HEK293 (cell line): ENCODE data around the gene IGF2R.

Experiments used
- CTCF ChIA-PET: fragments of 350-600 bp; formaldehyde crosslinking; extraction: SDS; loops from one replicate; lab custom pipeline; 2021; ENCODE audit warnings: antibody characterized with exemption; lab: Yijun Ruan, JAX
- POLR2A ChIA-PET: fragments of 300-600 bp; formaldehyde crosslinking; extraction: SDS; loops from one replicate; lab custom pipeline; 2020; ENCODE audit warnings: antibody characterized with exemption, inconsistent platforms; lab: Yijun Ruan, JAX
- H3K27ac ChIP-seq: fragments of 200-500 bp; sonication (Bioruptor generic); 2 replicates; pipeline ENCODE4 v1.5.1; 2014; ENCODE audit warnings: low read depth, low read length, control low read depth, inconsistent platforms; ENCODE audit errors: extremely low read depth
- H3K36me3 ChIP-seq, 2 experiments: fragments of 200-500 bp in 1 of 2; sonication (Bioruptor generic) in 1 of 2; 1 replicate in 1 of 2; 2 replicates in 1 of 2; pipeline ENCODE4 v1.5.1; 2014 to 2017; ENCODE audit warnings: inconsistent platforms in 2 of 2, low read length in 2 of 2; ENCODE audit not compliant: control insufficient read depth in 2 of 2, insufficient read depth in 1 of 2
- H3K4me1 ChIP-seq: fragments of 200-500 bp; sonication (Bioruptor generic); 2 replicates; pipeline ENCODE4 v1.5.1; 2014; ENCODE audit warnings: mild to moderate bottlenecking, low read length, inconsistent platforms; ENCODE audit not compliant: control insufficient read depth, insufficient read depth
- H3K4me3 ChIP-seq: 2 replicates; pipeline ENCODE4 v1.5.1; 2011; ENCODE audit warnings: low read depth, mild to moderate bottlenecking, control low read depth, low read length, moderate library complexity
- H3K9me3 ChIP-seq: fragments of 200-500 bp; sonication (Bioruptor generic); 2 replicates; pipeline ENCODE4 v1.5.1; 2014; ENCODE audit warnings: low read depth, low read length, inconsistent platforms; ENCODE audit not compliant: control insufficient read depth, insufficient read depth
- BCL11B ChIP-seq: fragments of 450-650 bp; formaldehyde crosslinking; IDR thresholded peaks from 2 replicates; pipeline ENCODE4 v1.5.1; 2016; ENCODE audit warnings: low read depth, missing biosample characterization, missing genetic modification characterization
- EGR2 ChIP-seq: fragments of 450-650 bp; formaldehyde crosslinking; IDR thresholded peaks from 2 replicates; pipeline ENCODE4 v1.5.1; 2016; ENCODE audit warnings: low read depth, missing biosample characterization, missing genetic modification characterization
- HOXA7 ChIP-seq: sonication (generic); formaldehyde crosslinking; IDR thresholded peaks from 2 replicates; pipeline ENCODE4 v1.8.1; 2022; ENCODE audit warnings: missing genetic modification reagents, borderline replicate concordance
- ZBTB21 ChIP-seq: fragments of 450-650 bp; formaldehyde crosslinking; IDR thresholded peaks from 2 replicates; pipeline ENCODE4 v1.5.1; 2017; ENCODE audit warnings: missing biosample characterization, missing genetic modification characterization
- ZIC2 ChIP-seq: fragments of 450-650 bp; formaldehyde crosslinking; IDR thresholded peaks from 2 replicates; pipeline ENCODE4 v1.5.1; 2016; ENCODE audit warnings: missing biosample characterization, missing genetic modification characterization
- ZNF10 ChIP-seq: fragments of 450-650 bp; formaldehyde crosslinking; IDR thresholded peaks from 2 replicates; pipeline ENCODE4 v1.5.1; 2017; ENCODE audit warnings: missing biosample characterization, missing genetic modification characterization
- ZNF366 ChIP-seq: fragments of 450-650 bp; formaldehyde crosslinking; conservative IDR thresholded peaks from 2 replicates; pipeline ENCODE4 v1.5.1; 2016; ENCODE audit warnings: missing biosample characterization, missing genetic modification characterization
- ZNF48 ChIP-seq: fragments of 450-650 bp; formaldehyde crosslinking; IDR thresholded peaks from 2 replicates; pipeline ENCODE4 v1.5.1; 2016; ENCODE audit warnings: missing biosample characterization, missing genetic modification characterization
- ZNF629 ChIP-seq: fragments of 450-650 bp; formaldehyde crosslinking; IDR thresholded peaks from 2 replicates; pipeline ENCODE4 v1.5.1; 2017; ENCODE audit warnings: missing biosample characterization, missing genetic modification characterization
- ZNF660 ChIP-seq: fragments of 450-650 bp; IDR thresholded peaks from 2 replicates; pipeline ENCODE4 v1.5.1; 2018; ENCODE audit warnings: missing biosample characterization, mild to moderate bottlenecking, missing genetic modification characterization
- ZNF664 ChIP-seq: fragments of 450-650 bp; formaldehyde crosslinking; IDR thresholded peaks from 2 replicates; pipeline ENCODE4 v1.5.1; 2016; ENCODE audit warnings: missing biosample characterization, missing genetic modification characterization
- ZNF837 ChIP-seq: fragments of 450-650 bp; formaldehyde crosslinking; IDR thresholded peaks from 2 replicates; pipeline ENCODE4 v1.5.1; 2016; ENCODE audit warnings: missing biosample characterization, missing genetic modification characterization
- ZSCAN16 ChIP-seq: fragments of 450-650 bp; formaldehyde crosslinking; IDR thresholded peaks from 2 replicates; pipeline ENCODE4 v1.5.1; 2016; ENCODE audit warnings: missing biosample characterization, missing genetic modification characterization
- TF ChIP-seq, protein P1 (sequence below): fragments of 450-650 bp; formaldehyde crosslinking; optimal IDR thresholded peaks from 2 replicates; pipeline ENCODE3; 2016; ENCODE audit warnings: missing biosample characterization, mild to moderate bottlenecking, missing genetic modification characterization
- TF ChIP-seq, protein P2 (sequence below): fragments of 450-650 bp; formaldehyde crosslinking; IDR thresholded peaks from 2 replicates; pipeline ENCODE4 v1.5.1; 2016; ENCODE audit warnings: missing biosample characterization, missing genetic modification characterization, low read depth
- TF ChIP-seq, protein P3 (sequence below): fragments of 450-650 bp; formaldehyde crosslinking; IDR thresholded peaks from 2 replicates; pipeline ENCODE4 v1.5.1; 2016; ENCODE audit warnings: missing biosample characterization, missing genetic modification characterization
- TF ChIP-seq, protein P4 (sequence below): fragments of 450-650 bp; formaldehyde crosslinking; IDR thresholded peaks from 2 replicates; pipeline ENCODE4 v1.5.1; 2016; ENCODE audit warnings: missing biosample characterization, missing genetic modification characterization
- TF ChIP-seq, protein P5 (sequence below): fragments of 450-650 bp; formaldehyde crosslinking; IDR thresholded peaks from 2 replicates; pipeline ENCODE4 v1.5.1; 2017; ENCODE audit warnings: missing biosample characterization, missing genetic modification characterization
- TF ChIP-seq, protein P6 (sequence below): fragments of 450-650 bp; formaldehyde crosslinking; IDR thresholded peaks from 2 replicates; pipeline ENCODE4 v1.5.1; 2016; ENCODE audit warnings: missing biosample characterization, missing genetic modification characterization

The IGF2R gene

DNA sequence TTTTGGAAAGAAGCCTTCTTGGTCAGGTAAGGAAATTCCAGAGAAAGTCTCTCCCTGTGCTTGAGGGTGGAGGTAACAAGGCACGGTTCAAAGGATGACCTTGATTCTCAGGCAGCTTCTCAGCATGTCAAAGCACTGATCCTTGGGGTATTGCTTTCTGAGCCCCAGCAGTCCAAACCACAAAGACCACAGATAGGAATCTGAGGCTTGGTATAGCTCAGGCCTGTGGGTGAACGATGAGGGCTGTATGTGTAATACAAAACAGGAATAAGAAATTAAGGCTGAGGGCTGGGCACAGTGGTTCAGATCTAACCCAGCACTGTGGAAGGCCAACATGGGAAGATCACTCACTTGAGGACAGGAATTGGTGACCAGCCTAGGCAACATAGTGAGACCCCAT is 82.5 kb downstream of the IGF2R start:
- TF ChIP-seq ZNF837 (tag by site-specific recombination), result no peak
- no peak for TF ChIP-seq ZSCAN16
- TF ChIP-seq, protein P1, sequence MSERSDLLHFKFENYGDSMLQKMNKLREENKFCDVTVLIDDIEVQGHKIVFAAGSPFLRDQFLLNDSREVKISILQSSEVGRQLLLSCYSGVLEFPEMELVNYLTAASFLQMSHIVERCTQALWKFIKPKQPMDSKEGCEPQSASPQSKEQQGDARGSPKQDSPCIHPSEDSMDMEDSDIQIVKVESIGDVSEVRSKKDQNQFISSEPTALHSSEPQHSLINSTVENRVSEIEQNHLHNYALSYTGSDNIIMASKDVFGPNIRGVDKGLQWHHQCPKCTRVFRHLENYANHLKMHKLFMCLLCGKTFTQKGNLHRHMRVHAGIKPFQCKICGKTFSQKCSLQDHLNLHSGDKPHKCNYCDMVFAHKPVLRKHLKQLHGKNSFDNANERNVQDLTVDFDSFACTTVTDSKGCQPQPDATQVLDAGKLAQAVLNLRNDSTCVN, result no peak
- TF ChIP-seq ZIC2 (tag by site-specific recombination), result no peak
- TF ChIP-seq, protein P2, sequence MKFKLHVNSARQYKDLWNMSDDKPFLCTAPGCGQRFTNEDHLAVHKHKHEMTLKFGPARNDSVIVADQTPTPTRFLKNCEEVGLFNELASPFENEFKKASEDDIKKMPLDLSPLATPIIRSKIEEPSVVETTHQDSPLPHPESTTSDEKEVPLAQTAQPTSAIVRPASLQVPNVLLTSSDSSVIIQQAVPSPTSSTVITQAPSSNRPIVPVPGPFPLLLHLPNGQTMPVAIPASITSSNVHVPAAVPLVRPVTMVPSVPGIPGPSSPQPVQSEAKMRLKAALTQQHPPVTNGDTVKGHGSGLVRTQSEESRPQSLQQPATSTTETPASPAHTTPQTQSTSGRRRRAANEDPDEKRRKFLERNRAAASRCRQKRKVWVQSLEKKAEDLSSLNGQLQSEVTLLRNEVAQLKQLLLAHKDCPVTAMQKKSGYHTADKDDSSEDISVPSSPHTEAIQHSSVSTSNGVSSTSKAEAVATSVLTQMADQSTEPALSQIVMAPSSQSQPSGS (tag by site-specific recombination), result no peak
- TF ChIP-seq ZNF366 (tag by site-specific recombination), result no peak
- no peak for TF ChIP-seq ZNF48 (tag by site-specific recombination)
- TF ChIP-seq HOXA7 (CRISPR knock-in tag), result no peak
- TF ChIP-seq, protein P3, sequence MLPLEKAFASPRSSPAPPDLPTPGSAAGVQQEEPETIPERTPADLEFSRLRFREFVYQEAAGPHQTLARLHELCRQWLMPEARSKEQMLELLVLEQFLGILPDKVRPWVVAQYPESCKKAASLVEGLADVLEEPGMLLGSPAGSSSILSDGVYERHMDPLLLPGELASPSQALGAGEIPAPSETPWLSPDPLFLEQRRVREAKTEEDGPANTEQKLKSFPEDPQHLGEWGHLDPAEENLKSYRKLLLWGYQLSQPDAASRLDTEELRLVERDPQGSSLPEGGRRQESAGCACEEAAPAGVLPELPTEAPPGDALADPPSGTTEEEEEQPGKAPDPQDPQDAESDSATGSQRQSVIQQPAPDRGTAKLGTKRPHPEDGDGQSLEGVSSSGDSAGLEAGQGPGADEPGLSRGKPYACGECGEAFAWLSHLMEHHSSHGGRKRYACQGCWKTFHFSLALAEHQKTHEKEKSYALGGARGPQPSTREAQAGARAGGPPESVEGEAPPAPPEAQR (tag by site-specific recombination), result no peak
- TF ChIP-seq, protein P4, sequence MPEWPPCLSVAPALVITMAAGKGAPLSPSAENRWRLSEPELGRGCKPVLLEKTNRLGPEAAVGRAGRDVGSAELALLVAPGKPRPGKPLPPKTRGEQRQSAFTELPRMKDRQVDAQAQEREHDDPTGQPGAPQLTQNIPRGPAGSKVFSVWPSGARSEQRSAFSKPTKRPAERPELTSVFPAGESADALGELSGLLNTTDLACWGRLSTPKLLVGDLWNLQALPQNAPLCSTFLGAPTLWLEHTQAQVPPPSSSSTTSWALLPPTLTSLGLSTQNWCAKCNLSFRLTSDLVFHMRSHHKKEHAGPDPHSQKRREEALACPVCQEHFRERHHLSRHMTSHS (tag by site-specific recombination), result no peak
- H3K36me3 ChIP-seq, result peaks cover 6 to 90% of the 10 kb centered on the region in 2 experiments; a peak in 2 of 3 replicates

DNA sequence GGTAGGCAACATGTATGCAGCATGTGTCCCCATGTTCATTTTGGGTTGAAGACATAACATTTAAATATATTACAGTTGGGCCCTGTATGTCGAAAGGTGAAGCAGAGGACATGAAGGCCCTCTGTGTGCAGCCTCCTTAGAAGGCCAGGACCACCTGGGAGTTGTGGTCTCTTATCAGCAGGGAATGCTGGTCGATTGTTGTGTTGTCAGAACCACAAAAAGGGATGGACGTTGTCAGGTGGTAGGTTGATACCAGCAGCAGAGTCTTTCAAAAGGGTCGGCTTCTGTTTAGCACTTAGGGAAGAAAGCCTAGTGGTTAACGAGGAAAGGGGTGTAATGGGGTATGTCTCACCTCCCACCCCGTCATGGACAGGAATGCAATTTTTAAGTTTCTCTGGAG is 85.4 kb downstream of the IGF2R start:
- no peaks in the 10 kb centered on the region for H3K9me3 ChIP-seq
- H3K4me1 ChIP-seq, result no peaks in the 10 kb centered on the region
- H3K4me3 ChIP-seq, result no peak overlapping the region
- H3K27ac ChIP-seq, result no peak overlapping the region
- peaks cover 6 to 89% of the 10 kb centered on the region in 2 experiments for H3K36me3 ChIP-seq
- ChIA-PET POLR2A (no interaction called here), CTCF (interaction anchor here (0.6 to 0.7 kb wide), 2 partner anchors 17 to 112 kb away, joined by 3 read pairs; no protein-coding TSS in a partner anchor)
- TF ChIP-seq ZIC2 (tag by site-specific recombination) (no peak), ZNF10 (tag by site-specific recombination) (no peak), ZNF664 (tag by site-specific recombination) (no peak), ZBTB21 (tag by site-specific recombination) (no peak), ZNF629 (tag by site-specific recombination) (no peak), EGR2 (tag by site-specific recombination) (no peak), ZNF660 (tag by site-specific recombination) (no peak), BCL11B (no peak)
- TF ChIP-seq, protein P5, sequence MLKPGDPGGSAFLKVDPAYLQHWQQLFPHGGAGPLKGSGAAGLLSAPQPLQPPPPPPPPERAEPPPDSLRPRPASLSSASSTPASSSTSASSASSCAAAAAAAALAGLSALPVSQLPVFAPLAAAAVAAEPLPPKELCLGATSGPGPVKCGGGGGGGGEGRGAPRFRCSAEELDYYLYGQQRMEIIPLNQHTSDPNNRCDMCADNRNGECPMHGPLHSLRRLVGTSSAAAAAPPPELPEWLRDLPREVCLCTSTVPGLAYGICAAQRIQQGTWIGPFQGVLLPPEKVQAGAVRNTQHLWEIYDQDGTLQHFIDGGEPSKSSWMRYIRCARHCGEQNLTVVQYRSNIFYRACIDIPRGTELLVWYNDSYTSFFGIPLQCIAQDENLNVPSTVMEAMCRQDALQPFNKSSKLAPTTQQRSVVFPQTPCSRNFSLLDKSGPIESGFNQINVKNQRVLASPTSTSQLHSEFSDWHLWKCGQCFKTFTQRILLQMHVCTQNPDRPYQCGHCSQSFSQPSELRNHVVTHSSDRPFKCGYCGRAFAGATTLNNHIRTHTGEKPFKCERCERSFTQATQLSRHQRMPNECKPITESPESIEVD (tag by site-specific recombination), result no peak
- TF ChIP-seq, protein P6, sequence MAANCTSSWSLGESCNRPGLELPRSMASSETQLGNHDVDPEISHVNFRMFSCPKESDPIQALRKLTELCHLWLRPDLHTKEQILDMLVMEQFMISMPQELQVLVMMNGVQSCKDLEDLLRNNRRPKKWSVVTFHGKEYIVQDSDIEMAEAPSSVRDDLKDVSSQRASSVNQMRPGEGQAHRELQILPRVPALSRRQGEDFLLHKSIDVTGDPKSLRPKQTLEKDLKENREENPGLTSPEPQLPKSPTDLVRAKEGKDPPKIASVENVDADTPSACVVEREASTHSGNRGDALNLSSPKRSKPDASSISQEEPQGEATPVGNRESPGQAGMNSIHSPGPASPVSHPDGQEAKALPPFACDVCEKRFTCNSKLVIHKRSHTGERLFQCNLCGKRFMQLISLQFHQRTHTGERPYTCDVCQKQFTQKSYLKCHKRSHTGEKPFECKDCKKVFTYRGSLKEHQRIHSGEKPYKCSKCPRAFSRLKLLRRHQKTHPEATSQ (tag by site-specific recombination), result no peak

More for the DNA sequence above, 82.5 kb downstream of the IGF2R start:
- H3K4me3 ChIP-seq, result no peak overlapping the region
- CTCF ChIA-PET, result no interaction called here
- H3K4me1 ChIP-seq, result no peaks in the 10 kb centered on the region
- no peak overlapping the region for H3K27ac ChIP-seq
- H3K9me3 ChIP-seq, result no peaks in the 10 kb centered on the region
- POLR2A ChIA-PET, result no interaction called here
